ENCODE data around the gene MTUS2. TPM values are rescaled to one million over a fixed set of nuclear protein-coding genes. Genes with fewer than 3 reads are reported as not detected.

MTUS2 gene
- total RNA-seq, 1 donor from 2014 or later = 0.67 TPM

GRCh38 chr13:29222458-29222857, 402.3 kb downstream of the MTUS2 start:
- DNase-seq (ENCODE audit: low spot score) = no peak
- H3K4me1 ChIP-seq = no peaks in the 10 kb centered on the region
- no peaks in the 10 kb centered on the region for H3K36me3 ChIP-seq
- H3K27ac Mint-ChIP-seq = no peak overlapping the region
- no peaks in the 10 kb centered on the region for H3K27me3 Mint-ChIP-seq (ENCODE audit: insufficient read depth, low read depth)
- H3K36me3 Mint-ChIP-seq = no peaks in the 10 kb centered on the region
- H3K9ac ChIP-seq = no peak overlapping the region
- no peaks in the 10 kb centered on the region for H4K20me1 ChIP-seq (ENCODE audit: low read depth)
- no peak overlapping the region for H3K4me3 Mint-ChIP-seq
- no peaks in the 10 kb centered on the region for H3K79me2 ChIP-seq (ENCODE audit: low read depth)
- peaks cover 7% of the 10 kb centered on the region for H3K9me3 Mint-ChIP-seq
- no peak overlapping the region for H3K4me2 ChIP-seq
- H3K4me1 Mint-ChIP-seq = no peaks in the 10 kb centered on the region
- TF ChIP-seq, protein P1, sequence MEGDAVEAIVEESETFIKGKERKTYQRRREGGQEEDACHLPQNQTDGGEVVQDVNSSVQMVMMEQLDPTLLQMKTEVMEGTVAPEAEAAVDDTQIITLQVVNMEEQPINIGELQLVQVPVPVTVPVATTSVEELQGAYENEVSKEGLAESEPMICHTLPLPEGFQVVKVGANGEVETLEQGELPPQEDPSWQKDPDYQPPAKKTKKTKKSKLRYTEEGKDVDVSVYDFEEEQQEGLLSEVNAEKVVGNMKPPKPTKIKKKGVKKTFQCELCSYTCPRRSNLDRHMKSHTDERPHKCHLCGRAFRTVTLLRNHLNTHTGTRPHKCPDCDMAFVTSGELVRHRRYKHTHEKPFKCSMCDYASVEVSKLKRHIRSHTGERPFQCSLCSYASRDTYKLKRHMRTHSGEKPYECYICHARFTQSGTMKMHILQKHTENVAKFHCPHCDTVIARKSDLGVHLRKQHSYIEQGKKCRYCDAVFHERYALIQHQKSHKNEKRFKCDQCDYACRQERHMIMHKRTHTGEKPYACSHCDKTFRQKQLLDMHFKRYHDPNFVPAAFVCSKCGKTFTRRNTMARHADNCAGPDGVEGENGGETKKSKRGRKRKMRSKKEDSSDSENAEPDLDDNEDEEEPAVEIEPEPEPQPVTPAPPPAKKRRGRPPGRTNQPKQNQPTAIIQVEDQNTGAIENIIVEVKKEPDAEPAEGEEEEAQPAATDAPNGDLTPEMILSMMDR (IDR thresholded peaks at IDR 0.05) = no peak
- no peak for TF ChIP-seq EZH2phosphoT487 (IDR thresholded peaks at IDR 0.05)
- H3K27ac ChIP-seq = no peak overlapping the region
- no peaks in the 10 kb centered on the region for H3K27me3 ChIP-seq
- no peaks in the 10 kb centered on the region for H3F3A ChIP-seq (ENCODE audit: low read depth)
- H3K4me3 ChIP-seq = no peak overlapping the region
- H3K9me3 ChIP-seq (ENCODE audit: low read depth) = no peaks in the 10 kb centered on the region
- no peak overlapping the region for H2AFZ ChIP-seq (replicated peaks)

DNA sequence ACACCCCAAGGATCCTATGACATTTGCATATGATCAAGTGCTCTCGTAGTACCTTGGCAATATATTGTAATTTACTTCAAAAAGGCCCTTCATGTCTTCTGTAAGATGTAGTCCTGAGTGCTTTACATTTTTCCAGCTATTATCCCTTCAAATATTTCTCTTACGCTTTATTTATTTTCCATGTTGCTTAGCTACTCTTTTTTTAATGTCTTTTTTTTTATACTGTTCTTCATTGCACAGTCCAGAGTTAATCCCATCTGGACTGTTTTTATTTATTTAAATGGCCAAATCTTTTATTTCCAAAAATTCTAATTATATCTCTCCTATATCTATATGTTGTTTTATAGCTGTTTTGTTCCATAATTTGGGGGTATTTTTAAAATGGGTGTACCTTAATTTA, 404.1 kb downstream of the MTUS2 start:
- no peaks in the 10 kb centered on the region for H3K4me1 Mint-ChIP-seq
- no peaks in the 10 kb centered on the region for H3K36me3 Mint-ChIP-seq
- Histone ChIP-seq H3K4me3 (no peak overlapping the region), H3K9me3 (ENCODE audit: low read depth) (no peaks in the 10 kb centered on the region), H3K9ac (no peak overlapping the region), H2AFZ (replicated peaks) (no peak overlapping the region), H3K4me1 (no peaks in the 10 kb centered on the region), H4K20me1 (ENCODE audit: low read depth) (no peaks in the 10 kb centered on the region), H3K27ac (no peak overlapping the region), H3K79me2 (ENCODE audit: low read depth) (no peaks in the 10 kb centered on the region), H3K27me3 (no peaks in the 10 kb centered on the region), H3F3A (ENCODE audit: low read depth) (no peaks in the 10 kb centered on the region), H3K4me2 (no peak overlapping the region), H3K36me3 (no peaks in the 10 kb centered on the region)
- TF ChIP-seq EZH2 (IDR thresholded peaks at IDR 0.05) (no peak), EZH2phosphoT487 (IDR thresholded peaks at IDR 0.05) (no peak)
- TF ChIP-seq, protein P1 (IDR thresholded peaks at IDR 0.05) = no peak
- H3K27me3 Mint-ChIP-seq (ENCODE audit: insufficient read depth, low read depth) = no peaks in the 10 kb centered on the region
- H3K4me3 Mint-ChIP-seq = no peak overlapping the region
- DNase-seq (ENCODE audit: low spot score) = no peak
- peaks cover 4% of the 10 kb centered on the region for H3K9me3 Mint-ChIP-seq
- no peak overlapping the region for H3K27ac Mint-ChIP-seq

GRCh38 chr13:29227576-29227975, 407.4 kb downstream of the MTUS2 start:
- Histone ChIP-seq H4K20me1 (ENCODE audit: low read depth) (no peaks in the 10 kb centered on the region), H3K4me2 (no peak overlapping the region), H3K27me3 (no peaks in the 10 kb centered on the region), H3K4me3 (no peak overlapping the region), H3K36me3 (no peaks in the 10 kb centered on the region), H3K9ac (no peak overlapping the region), H2AFZ (replicated peaks) (no peak overlapping the region), H3K79me2 (ENCODE audit: low read depth) (no peaks in the 10 kb centered on the region), H3K9me3 (ENCODE audit: low read depth) (no peaks in the 10 kb centered on the region), H3K4me1 (no peaks in the 10 kb centered on the region), H3K27ac (no peak overlapping the region), H3F3A (ENCODE audit: low read depth) (no peaks in the 10 kb centered on the region)
- Mint-ChIP-seq H3K4me1 (no peaks in the 10 kb centered on the region), H3K4me3 (no peak overlapping the region), H3K36me3 (no peaks in the 10 kb centered on the region), H3K27ac (no peak overlapping the region), H3K27me3 (ENCODE audit: insufficient read depth, low read depth) (peaks cover 2% of the 10 kb centered on the region), H3K9me3 (peaks cover 4% of the 10 kb centered on the region)
- no peak for DNase-seq (ENCODE audit: low spot score)
- TF ChIP-seq, protein P1 (IDR thresholded peaks at IDR 0.05) = no peak
- no peak for TF ChIP-seq EZH2 (IDR thresholded peaks at IDR 0.05)
- TF ChIP-seq EZH2phosphoT487 (IDR thresholded peaks at IDR 0.05) = no peak

Measured in neural progenitor cell (in vitro differentiated cells).